Astrocyte (in vitro differentiated cells and primary cell): Measurements from ENCODE around the gene PPRC1. TPM values are rescaled to one million over a fixed set of nuclear protein-coding genes. Genes with fewer than 3 reads are reported as not detected.
A peak's percentile ranks its signal among the peaks of the same experiment; 100 is the strongest.

ENCODE experiments used
- DNase-seq: peaks from one replicate; pipeline ENCODE4 v3.0.0-alpha.2; 2010; ENCODE audit warnings: low read depth
- FAIRE-seq: peaks from 2 replicates; lab custom pipeline; 2011; peaks lifted over from hg19 to GRCh38; lab: Jason Lieb, UNC
- H2AFZ ChIP-seq: 2 replicates; pipeline ENCODE4 v1.6.0; 2012; ENCODE audit warnings: low read depth, low read length, inconsistent platforms
- H3K27ac ChIP-seq: 2 replicates; pipeline ENCODE4 v1.5.1; 2011; ENCODE audit warnings: low read depth, low read length, inconsistent platforms
- H3K27me3 ChIP-seq: 2 replicates; pipeline ENCODE4 v1.6.0; 2011; ENCODE audit warnings: low read length, inconsistent platforms; ENCODE audit not compliant: insufficient read depth
- H3K36me3 ChIP-seq: 2 replicates; pipeline ENCODE4 v1.5.1; 2011; ENCODE audit warnings: low read length, inconsistent platforms; ENCODE audit not compliant: insufficient read depth
- H3K4me1 ChIP-seq: 2 replicates; pipeline ENCODE4 v1.5.1; 2011; ENCODE audit warnings: low read length, inconsistent platforms; ENCODE audit not compliant: insufficient read depth
- H3K4me2 ChIP-seq: 2 replicates; pipeline ENCODE4 v1.6.0; 2012; ENCODE audit warnings: low read length, inconsistent platforms
- H3K4me3 ChIP-seq: 2 replicates; pipeline ENCODE4 v1.5.1; 2011; ENCODE audit warnings: low read depth, mild to moderate bottlenecking, low read length, inconsistent platforms; ENCODE audit not compliant: insufficient read depth
- H3K79me2 ChIP-seq: 2 replicates; pipeline ENCODE4 v1.6.0; 2012; ENCODE audit warnings: mild to moderate bottlenecking, low read length, inconsistent platforms; ENCODE audit not compliant: insufficient read depth
- H3K9ac ChIP-seq: 2 replicates; pipeline ENCODE4 v1.6.0; 2012; ENCODE audit warnings: mild to moderate bottlenecking, low read length, inconsistent platforms
- H3K9me3 ChIP-seq: 2 replicates; pipeline ENCODE4 v1.5.1; 2012; ENCODE audit warnings: low read depth, mild to moderate bottlenecking, low read length, inconsistent platforms; ENCODE audit not compliant: insufficient read depth
- H4K20me1 ChIP-seq: 2 replicates; pipeline ENCODE4 v1.6.0; 2012; ENCODE audit warnings: low read length, inconsistent platforms; ENCODE audit not compliant: insufficient read depth
- H3K27ac Mint-ChIP-seq: one replicate; pipeline ENCODE4 v1.8.0; 2021; ENCODE audit warnings: mild to moderate bottlenecking, mixed read lengths; ENCODE audit not compliant: unreplicated experiment
- H3K27me3 Mint-ChIP-seq: one replicate; pipeline ENCODE4 v1.8.0; 2021; ENCODE audit warnings: low read depth, mixed read lengths; ENCODE audit not compliant: unreplicated experiment
- H3K36me3 Mint-ChIP-seq: one replicate; pipeline ENCODE4 v1.8.0; 2021; ENCODE audit warnings: low read depth, mixed read lengths; ENCODE audit not compliant: unreplicated experiment
- H3K4me1 Mint-ChIP-seq: one replicate; pipeline ENCODE4 v1.8.0; 2021; ENCODE audit warnings: low read depth, mixed read lengths; ENCODE audit not compliant: unreplicated experiment
- H3K4me3 Mint-ChIP-seq: one replicate; pipeline ENCODE4 v1.8.0; 2021; ENCODE audit warnings: mild to moderate bottlenecking, moderate library complexity, mixed read lengths; ENCODE audit not compliant: unreplicated experiment
- H3K9me3 Mint-ChIP-seq: one replicate; pipeline ENCODE4 v1.8.0; 2021; ENCODE audit warnings: mild to moderate bottlenecking, mixed read lengths; ENCODE audit not compliant: unreplicated experiment
- CTCF ChIP-seq: IDR thresholded peaks from 2 replicates; pipeline ENCODE4 v1.5.1; 2011; ENCODE audit warnings: low read depth, mild to moderate bottlenecking, inconsistent platforms, low read length, moderate library complexity; ENCODE audit not compliant: insufficient read depth
- EZH2 ChIP-seq: IDR thresholded peaks from 2 replicates; pipeline ENCODE4 v1.6.1; 2012; ENCODE audit warnings: mild to moderate bottlenecking, low read length, inconsistent platforms; ENCODE audit not compliant: insufficient read depth
- total RNA-seq: library from RNA; stranded (reverse); gene quantifications from 2 replicates; pipeline ENCODE4 v1.2.1, GENCODE V29; 2021

PPRC1 gene
- total RNA-seq, 1 donor from 2014 or later: 56.9 TPM

GRCh38 chr10:102152545-102152890 is 19.7 kb downstream of the PPRC1 start:
- peak overlapping the region; percentile 95 for H3K4me3 ChIP-seq
- H3K9me3 ChIP-seq: no peaks in the 10 kb centered on the region
- peak overlapping the region; percentile 95 for H3K9ac ChIP-seq
- no peaks in the 10 kb centered on the region for H3K27me3 ChIP-seq
- no peaks in the 10 kb centered on the region for H3K27me3 Mint-ChIP-seq
- peaks cover 23% of the 10 kb centered on the region for H3K4me1 Mint-ChIP-seq
- DNase-seq: no peak
- no peaks in the 10 kb centered on the region for H3K9me3 Mint-ChIP-seq
- peak overlapping the region; percentile 99 for H3K27ac Mint-ChIP-seq
- peaks cover 35% of the 10 kb centered on the region for H3K36me3 Mint-ChIP-seq
- TF ChIP-seq CTCF (no peak), EZH2 (no peak)
- H3K4me2 ChIP-seq: peak overlapping the region; percentile 99
- H2AFZ ChIP-seq: peak overlapping the region; percentile 55
- FAIRE-seq: no peak
- H3K79me2 ChIP-seq: peaks cover 60% of the 10 kb centered on the region
- peak overlapping the region; percentile 98 for H3K4me3 Mint-ChIP-seq
- peak overlapping the region; percentile 98 for H3K27ac ChIP-seq
- H3K4me1 ChIP-seq: peaks cover 17% of the 10 kb centered on the region
- peaks cover 42% of the 10 kb centered on the region for H3K36me3 ChIP-seq
- H4K20me1 ChIP-seq: peaks cover 85% of the 10 kb centered on the region

- Mint-ChIP-seq H3K27me3 (no peaks in the 10 kb centered on the region), H3K27ac (peak overlapping the region; percentile 99), H3K9me3 (no peaks in the 10 kb centered on the region), H3K4me3 (peak overlapping the region; percentile 98), H3K4me1 (peaks cover 17% of the 10 kb centered on the region), H3K36me3 (peaks cover 29% of the 10 kb centered on the region)
- H3K9ac ChIP-seq: peak overlapping the region; percentile 95
- H2AFZ ChIP-seq: no peak overlapping the region
- peak overlapping the region; percentile 95 for H3K4me3 ChIP-seq
- FAIRE-seq: no peak
- peaks cover 60% of the 10 kb centered on the region for H3K79me2 ChIP-seq
- TF ChIP-seq CTCF: no peak
- TF ChIP-seq EZH2: no peak
- peaks cover 85% of the 10 kb centered on the region for H4K20me1 ChIP-seq
- peaks cover 17% of the 10 kb centered on the region for H3K4me1 ChIP-seq
- H3K27me3 ChIP-seq: no peaks in the 10 kb centered on the region
- no peak for DNase-seq
- H3K4me2 ChIP-seq: peak overlapping the region; percentile 99
- H3K9me3 ChIP-seq: no peaks in the 10 kb centered on the region
- H3K36me3 ChIP-seq: peaks cover 40% of the 10 kb centered on the region
- H3K27ac ChIP-seq: peak overlapping the region; percentile 98
Observed at GRCh38 chr10:102153093-102153620, 20.3 kb downstream of the PPRC1 start.

GRCh38 chr10:102154466-102155116 is 21.8 kb downstream of the PPRC1 start:
- DNase-seq: no peak
- no peak overlapping the region for H3K4me2 ChIP-seq
- peaks cover 20% of the 10 kb centered on the region for H3K4me1 ChIP-seq
- TF ChIP-seq EZH2: no peak
- TF ChIP-seq CTCF: no peak
- Mint-ChIP-seq H3K4me1 (peaks cover 27% of the 10 kb centered on the region), H3K27ac (peak overlapping the region; percentile 53), H3K9me3 (no peaks in the 10 kb centered on the region), H3K4me3 (peak overlapping the region; percentile 74), H3K36me3 (peaks cover 35% of the 10 kb centered on the region), H3K27me3 (no peaks in the 10 kb centered on the region)
- H3K79me2 ChIP-seq: peaks cover 61% of the 10 kb centered on the region
- H3K36me3 ChIP-seq: peaks cover 36% of the 10 kb centered on the region
- H3K9ac ChIP-seq: no peak overlapping the region
- no peak overlapping the region for H2AFZ ChIP-seq
- H3K27ac ChIP-seq: no peak overlapping the region
- no peak overlapping the region for H3K4me3 ChIP-seq
- no peaks in the 10 kb centered on the region for H3K9me3 ChIP-seq
- no peaks in the 10 kb centered on the region for H3K27me3 ChIP-seq
- peaks cover 86% of the 10 kb centered on the region for H4K20me1 ChIP-seq
- FAIRE-seq: no peak
